SK-N-DZ (cell line): ENCODE results near the gene TMEM182.

Experiments
- DNase-seq: peaks from one replicate; pipeline ENCODE4 v3.0.0-alpha.2; 2015; ENCODE audit warnings: low spot score

Gene TMEM182

GRCh38 chr2:102765061-102765460, 3.2 kb downstream of the TMEM182 start:
- DNase-seq = no peak

- no peak for DNase-seq
Observed at GRCh38 chr2:102768253-102768652, 6.4 kb downstream of the TMEM182 start.

- no peak for DNase-seq
Observed at GRCh38 chr2:102768892-102769291, 7.1 kb downstream of the TMEM182 start.

GRCh38 chr2:102770506-102770905, 8.7 kb downstream of the TMEM182 start:
- DNase-seq = no peak

GRCh38 chr2:102771114-102771513, 9.3 kb downstream of the TMEM182 start:
- peak; percentile 71 for DNase-seq

GRCh38 chr2:102772659-102773058, 10.8 kb downstream of the TMEM182 start:
- no peak for DNase-seq

- no peak for DNase-seq
Observed at GRCh38 chr2:102773149-102773705, 11.4 kb downstream of the TMEM182 start.

GRCh38 chr2:102778260-102778659, 16.4 kb downstream of the TMEM182 start:
- DNase-seq = no peak

GRCh38 chr2:102780467-102780866, 18.6 kb downstream of the TMEM182 start:
- no peak for DNase-seq

- no peak for DNase-seq
Observed at GRCh38 chr2:102782187-102782586, 20.4 kb downstream of the TMEM182 start.

GRCh38 chr2:102782933-102783332, 21.1 kb downstream of the TMEM182 start:
- no peak for DNase-seq

- DNase-seq = no peak
Observed at GRCh38 chr2:102783506-102784183, 21.8 kb downstream of the TMEM182 start.

- DNase-seq = no peak
Observed at GRCh38 chr2:102784940-102785339, 23.1 kb downstream of the TMEM182 start.

GRCh38 chr2:102788216-102788884, 26.5 kb downstream of the TMEM182 start:
- DNase-seq = no peak

GRCh38 chr2:102788885-102789260, 27.0 kb downstream of the TMEM182 start:
- no peak for DNase-seq

GRCh38 chr2:102789349-102790090, 27.7 kb downstream of the TMEM182 start:
- DNase-seq = no peak

- DNase-seq = no peak
Observed at GRCh38 chr2:102790091-102790455, 28.2 kb downstream of the TMEM182 start.

- no peak for DNase-seq
Observed at GRCh38 chr2:102792568-102793208, 30.9 kb downstream of the TMEM182 start.

- DNase-seq = no peak
Observed at GRCh38 chr2:102795641-102796040, 33.8 kb downstream of the TMEM182 start.

- DNase-seq = no peak
Observed at GRCh38 chr2:102796337-102796736, 34.5 kb downstream of the TMEM182 start.

GRCh38 chr2:102797486-102797885, 35.7 kb downstream of the TMEM182 start:
- DNase-seq = no peak

GRCh38 chr2:102798181-102798580, 36.4 kb downstream of the TMEM182 start:
- DNase-seq = no peak
